A673 (cell line): ENCODE measurements around the gene HOXC12. TPM values are rescaled to one million over a fixed set of nuclear protein-coding genes. Genes with fewer than 3 reads are reported as not detected.
A peak's percentile ranks its signal among the peaks of the same experiment; 100 is the strongest.

Experiments used
- BruUV-seq: library from RNA; stranded (reverse); fragments of 400-500 nt; replicated peaks from 2 replicates; lab custom pipeline; 2021; lab: Mats Ljungman, UMichigan
- CTCF ChIA-PET: fragments of 300-600 bp; sonication (Branson Sonifier 250); formaldehyde crosslinking; loops from one replicate; lab custom pipeline; 2022; ENCODE audit warnings: antibody characterized with exemption; lab: Charles Lee
- POLR2A ChIA-PET: fragments of 300-600 bp; sonication (Branson Sonifier 250); formaldehyde crosslinking; loops from one replicate; lab custom pipeline; 2022; ENCODE audit warnings: antibody characterized with exemption; ENCODE audit not compliant: low non-redundant PET; lab: Charles Lee
- DNase-seq: peaks from one replicate; pipeline ENCODE4 v3.0.0-alpha.2; 2015; ENCODE audit warnings: low spot score
- H3K27ac ChIP-seq: fragments of 200-600 bp; sonication (generic); 2 replicates; pipeline ENCODE4 v1.5.1; 2016; ENCODE audit warnings: mixed run types, low read depth, mild to moderate bottlenecking, mixed read lengths, antibody characterized with exemption, low read length; ENCODE audit not compliant: poor library complexity, severe bottlenecking
- H3K27me3 ChIP-seq: fragments of 200-600 bp; sonication (generic); replicated peaks from 2 replicates; pipeline ENCODE4 v1.6.1; 2017; ENCODE audit warnings: mixed run types, low read depth, mild to moderate bottlenecking, mixed read lengths, antibody characterized with exemption, low read length; ENCODE audit not compliant: insufficient read depth, poor library complexity
- H3K36me3 ChIP-seq: fragments of 200-600 bp; sonication (generic); 2 replicates; pipeline ENCODE4 v1.6.1; 2016; ENCODE audit warnings: mixed run types, mild to moderate bottlenecking, mixed read lengths, antibody characterized with exemption, low read length; ENCODE audit not compliant: insufficient read depth, poor library complexity, severe bottlenecking
- H3K4me1 ChIP-seq: fragments of 200-600 bp; sonication (generic); 2 replicates; pipeline ENCODE4 v1.6.1; 2017; ENCODE audit warnings: mixed run types, mild to moderate bottlenecking, mixed read lengths, antibody characterized with exemption, low read length; ENCODE audit not compliant: insufficient read depth, poor library complexity, severe bottlenecking
- H3K4me3 ChIP-seq: fragments of 200-600 bp; sonication (generic); 2 replicates; pipeline ENCODE4 v1.5.1; 2016; ENCODE audit warnings: low read depth, mixed run types, mild to moderate bottlenecking, mixed read lengths, low read length; ENCODE audit not compliant: poor library complexity, severe bottlenecking
- H3K9me3 ChIP-seq: fragments of 200-600 bp; sonication (generic); 2 replicates; pipeline ENCODE4 v1.6.1; 2016; ENCODE audit warnings: mixed run types, low read depth, mild to moderate bottlenecking, mixed read lengths, antibody characterized with exemption, low read length; ENCODE audit not compliant: poor library complexity, severe bottlenecking
- EZH2 ChIP-seq: fragments of 200-600 bp; sonication (generic); IDR thresholded peaks from 2 replicates; pipeline ENCODE4 v1.6.1; 2017; ENCODE audit warnings: borderline replicate concordance, low read depth, mild to moderate bottlenecking, mixed read lengths, antibody characterized with exemption, low read length; ENCODE audit not compliant: poor library complexity, severe bottlenecking
- intact Hi-C: fragments of 100-400 bp; cut with micrococcal nuclease; formaldehyde crosslinking; loops from one replicate; pipeline ENCODE4 v1.10.0; 2022; ENCODE audit not compliant: unreplicated experiment
- total RNA-seq: library from RNA; stranded (reverse); gene quantifications from 2 replicates; pipeline ENCODE4 v1.2.3, GENCODE V29; 2021
- TF ChIP-seq, protein P1 (sequence below): fragments of 300-800, 200-600 bp; sonication (generic); conservative IDR thresholded peaks from 2 replicates; pipeline ENCODE4 v1.5.1; 2017; ENCODE audit warnings: low read depth, mild to moderate bottlenecking, antibody characterized with exemption, low read length, moderate library complexity, mixed read lengths

The HOXC12 gene
- total RNA-seq, 1 experiment from 2014 or later, result 4.6 TPM

DNA sequence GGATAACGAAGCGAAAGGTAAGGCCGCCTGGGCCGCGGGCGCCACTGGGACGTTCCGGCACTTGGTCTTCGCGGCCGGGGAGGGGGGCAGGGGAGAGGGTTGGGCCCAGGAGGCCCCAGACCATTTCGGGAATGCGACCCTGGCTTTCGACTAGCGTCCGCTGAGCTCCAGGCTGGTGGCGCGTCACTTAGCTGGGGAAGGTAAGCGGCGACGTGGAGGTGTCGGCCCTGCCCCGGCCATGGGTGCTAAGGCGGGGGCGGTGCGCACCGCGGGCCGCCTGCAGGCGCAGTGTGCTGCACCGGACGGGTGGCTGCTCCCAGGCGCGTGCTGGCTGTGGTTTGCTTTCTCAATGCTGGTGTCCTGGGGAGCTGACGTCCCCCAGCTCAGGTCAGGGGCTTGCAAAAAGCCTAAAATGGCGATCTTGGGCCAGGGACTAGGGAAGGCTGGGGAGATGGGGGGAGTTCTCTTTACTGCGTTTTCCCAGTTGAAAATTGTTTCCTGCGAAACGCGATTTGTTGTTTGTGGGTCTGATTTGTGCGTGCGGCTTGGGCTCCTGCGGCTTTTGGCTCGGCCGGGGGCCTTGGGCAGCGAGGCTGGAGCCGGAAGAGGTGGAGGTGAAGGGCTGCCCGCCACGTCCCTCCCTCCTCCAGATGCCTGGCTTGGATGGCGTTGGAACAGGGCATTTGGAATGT is 31.4 kb downstream of the HOXC12 start:
- intact Hi-C loops, result loop anchor here (2.0 to 10.0 kb wide), 2 partner anchors 221 to 389 kb away; no protein-coding TSS in a partner anchor
- DNase-seq, result no peak
- POLR2A ChIA-PET, result interaction anchor here (0.7 kb wide), 1 partner anchor 204 kb away, joined by 3 read pairs; no protein-coding TSS in a partner anchor
- no peaks in the 10 kb centered on the region for H3K9me3 ChIP-seq
- no peaks in the 10 kb centered on the region for H3K36me3 ChIP-seq
- no peaks in the 10 kb centered on the region for H3K27me3 ChIP-seq
- CTCF ChIA-PET, result interaction anchor here (0.7 to 3.4 kb wide), 10 partner anchors 9 to 243 kb away, joined by 3 to 32 read pairs (median 10); partner anchors contain the start of genes HOXC8 and SMUG1
- no TSS peak for BruUV-seq
- peak overlapping the region; percentile 81 for H3K27ac ChIP-seq
- H3K4me3 ChIP-seq, result peak overlapping the region; percentile 72
- TF ChIP-seq, protein P1, sequence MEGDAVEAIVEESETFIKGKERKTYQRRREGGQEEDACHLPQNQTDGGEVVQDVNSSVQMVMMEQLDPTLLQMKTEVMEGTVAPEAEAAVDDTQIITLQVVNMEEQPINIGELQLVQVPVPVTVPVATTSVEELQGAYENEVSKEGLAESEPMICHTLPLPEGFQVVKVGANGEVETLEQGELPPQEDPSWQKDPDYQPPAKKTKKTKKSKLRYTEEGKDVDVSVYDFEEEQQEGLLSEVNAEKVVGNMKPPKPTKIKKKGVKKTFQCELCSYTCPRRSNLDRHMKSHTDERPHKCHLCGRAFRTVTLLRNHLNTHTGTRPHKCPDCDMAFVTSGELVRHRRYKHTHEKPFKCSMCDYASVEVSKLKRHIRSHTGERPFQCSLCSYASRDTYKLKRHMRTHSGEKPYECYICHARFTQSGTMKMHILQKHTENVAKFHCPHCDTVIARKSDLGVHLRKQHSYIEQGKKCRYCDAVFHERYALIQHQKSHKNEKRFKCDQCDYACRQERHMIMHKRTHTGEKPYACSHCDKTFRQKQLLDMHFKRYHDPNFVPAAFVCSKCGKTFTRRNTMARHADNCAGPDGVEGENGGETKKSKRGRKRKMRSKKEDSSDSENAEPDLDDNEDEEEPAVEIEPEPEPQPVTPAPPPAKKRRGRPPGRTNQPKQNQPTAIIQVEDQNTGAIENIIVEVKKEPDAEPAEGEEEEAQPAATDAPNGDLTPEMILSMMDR, result no peak
- TF ChIP-seq EZH2, result no peak
- H3K4me1 ChIP-seq, result peaks cover 49% of the 10 kb centered on the region

DNA sequence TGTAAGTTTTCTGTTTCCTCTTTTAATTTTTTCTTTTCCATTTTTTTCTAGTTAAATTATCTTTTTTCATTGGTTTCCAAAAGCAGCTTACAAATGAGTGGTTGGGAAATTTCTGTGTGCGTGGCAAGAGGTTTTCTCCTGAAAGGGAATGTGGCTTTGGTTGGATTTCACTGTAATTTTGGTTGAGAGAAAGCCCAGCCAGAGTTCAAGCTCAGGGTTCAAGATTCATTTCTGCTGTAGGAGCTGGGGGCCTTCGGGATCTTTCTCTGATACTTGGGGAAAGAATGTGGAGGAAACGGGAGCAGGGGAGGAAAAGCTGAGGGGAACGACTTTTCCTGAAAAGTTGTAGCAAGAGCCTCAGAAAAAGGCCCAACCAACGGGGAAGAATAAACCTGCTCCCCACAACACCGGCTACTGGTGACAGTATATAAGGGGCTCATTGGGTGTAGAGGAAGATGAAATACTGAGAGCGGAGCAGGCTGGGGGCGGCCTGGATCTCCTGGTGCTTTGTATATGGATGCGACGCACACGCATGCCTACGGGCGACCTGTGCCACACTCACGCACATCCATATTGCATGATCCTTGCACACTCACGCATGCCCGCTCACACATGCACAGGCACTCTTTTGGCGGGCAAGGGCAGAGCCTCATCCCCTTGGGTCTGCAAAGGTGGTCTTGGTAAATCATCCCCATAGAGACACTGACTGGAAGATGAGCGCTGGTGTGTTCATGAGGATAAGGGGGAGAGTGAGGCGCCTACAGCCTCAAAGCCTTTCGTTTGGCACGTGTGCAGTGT is 32.2 kb downstream of the HOXC12 start:
- Histone ChIP-seq H3K27ac (peak overlapping the region; percentile 81), H3K36me3 (no peaks in the 10 kb centered on the region), H3K27me3 (no peaks in the 10 kb centered on the region), H3K9me3 (no peaks in the 10 kb centered on the region), H3K4me3 (peak overlapping the region; percentile 72), H3K4me1 (peaks cover 56% of the 10 kb centered on the region)
- intact Hi-C loops, result loop anchor here (10.0 kb wide), 1 partner anchor 388 kb away; no protein-coding TSS in a partner anchor
- CTCF ChIA-PET, result interaction anchor here (0.7 to 3.4 kb wide), 2 partner anchors 205 to 214 kb away, joined by 8 to 32 read pairs; no protein-coding TSS in a partner anchor
- POLR2A ChIA-PET, result no interaction called here
- BruUV-seq, result TSS peak; percentile 34
- no peak for TF ChIP-seq EZH2
- TF ChIP-seq, protein P1, result no peak
- no peak for DNase-seq

DNA sequence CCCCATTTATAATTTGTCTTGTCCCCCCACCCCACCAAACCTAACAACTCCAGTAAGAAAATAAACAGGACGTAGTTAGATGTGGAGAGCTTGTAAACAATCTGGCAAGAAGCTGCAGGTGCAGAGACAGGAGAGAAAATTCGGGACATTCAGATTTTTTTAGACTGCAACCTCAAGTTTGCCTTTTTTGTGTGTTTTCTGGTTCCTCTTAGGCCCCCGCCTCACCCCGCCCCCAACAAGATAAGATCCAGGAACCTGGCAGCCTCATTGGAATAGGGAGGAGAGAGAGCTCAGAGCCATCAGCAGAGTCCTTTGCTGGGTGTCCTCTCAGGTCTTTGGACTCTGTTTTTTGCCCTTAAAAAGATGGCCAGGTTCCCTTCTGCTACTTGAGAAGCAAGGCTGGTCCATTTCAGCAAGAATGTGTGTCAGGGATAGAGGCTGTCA is 33.1 kb downstream of the HOXC12 start:
- POLR2A ChIA-PET, result interaction anchor here (0.6 to 0.7 kb wide), 3 partner anchors 10 to 204 kb away, joined by 5 to 9 read pairs (median 5); no protein-coding TSS in a partner anchor
- no peak for DNase-seq
- Histone ChIP-seq H3K4me3 (peak overlapping the region; percentile 72), H3K27me3 (no peaks in the 10 kb centered on the region), H3K9me3 (no peaks in the 10 kb centered on the region), H3K27ac (peak overlapping the region; percentile 65), H3K36me3 (no peaks in the 10 kb centered on the region), H3K4me1 (peaks cover 66% of the 10 kb centered on the region)
- TF ChIP-seq EZH2, result no peak
- TF ChIP-seq, protein P1, result no peak
- CTCF ChIA-PET, result interaction anchor here (0.7 kb wide), 1 partner anchor 250 kb away, joined by 17 read pairs; no protein-coding TSS in a partner anchor
- intact Hi-C loops, result loop anchor here (10.0 kb wide), 1 partner anchor 387 kb away; no protein-coding TSS in a partner anchor
- no TSS peak for BruUV-seq
